Gastroesophageal sphincter (tissue), 3 donors: Measurements from ENCODE around the gene KRTAP10-9.

Experiments
- CTCF ChIP-seq, 4 experiments: fragments of 200-600 bp in 2 of 4; fragments of 450-650 bp in 2 of 4; sonication (generic) in 1 of 4; IDR thresholded peaks; one replicate each; pipeline ENCODE4 v1.5.1; 2017 to 2019; ENCODE audit warnings: antibody characterized with exemption in 4 of 4, mild to moderate bottlenecking in 2 of 4, moderate library complexity in 2 of 4
- EP300 ChIP-seq: sonication (generic); formaldehyde crosslinking; IDR thresholded peaks from one replicate; pipeline ENCODE4 v1.6.1; 2017; ENCODE audit warnings: antibody characterized with exemption, mild to moderate bottlenecking
- POLR2A ChIP-seq, 2 donors: fragments of 450-650 bp; IDR thresholded peaks; one replicate each; pipeline ENCODE4 v1.6.1; 2017; ENCODE audit warnings: antibody characterized with exemption in 2 of 2, mild to moderate bottlenecking in 2 of 2, moderate library complexity in 1 of 2
- POLR2AphosphoS5 ChIP-seq: sonication (generic); formaldehyde crosslinking; IDR thresholded peaks from one replicate; pipeline ENCODE4 v1.6.1; 2017; ENCODE audit warnings: antibody characterized with exemption

- TF ChIP-seq CTCF (IDR thresholded peaks at IDR 0.05) (no peak), EP300 (no peak), POLR2A (IDR thresholded peaks at IDR 0.05) (no peak), POLR2AphosphoS5 (no peak)
These were observed 32.2 kb downstream of the KRTAP10-9 start for GRCh38 chr21:44658913-44659595.
